NB4 (cell line): Measurements from ENCODE around the gene THSD7B.

Source experiments
- DNase-seq: peaks from one replicate; pipeline ENCODE4 v3.0.0; 2010; ENCODE audit warnings: low read depth
- H3K4me3 ChIP-seq: one replicate; pipeline ENCODE4 v1.5.1; 2011; ENCODE audit warnings: mild to moderate bottlenecking, low read depth, low read length, moderate library complexity
- MYC ChIP-seq: IDR thresholded peaks from 2 replicates; pipeline ENCODE4 v1.6.1; 2011; ENCODE audit warnings: low read depth, low read length
- POLR2A ChIP-seq: IDR thresholded peaks from 2 replicates; pipeline ENCODE4 v1.6.1; 2011; ENCODE audit warnings: mild to moderate bottlenecking; ENCODE audit not compliant: insufficient read length; ENCODE audit errors: extremely low read depth
- TF ChIP-seq, protein P1 (sequence below): IDR thresholded peaks from one replicate; pipeline ENCODE4 v1.5.1; 2012; ENCODE audit warnings: low read depth, low read length
- TF ChIP-seq, protein P2 (sequence below): IDR thresholded peaks from 2 replicates; pipeline ENCODE4 v1.6.1; 2011; ENCODE audit warnings: low read depth, low read length

THSD7B gene

DNA sequence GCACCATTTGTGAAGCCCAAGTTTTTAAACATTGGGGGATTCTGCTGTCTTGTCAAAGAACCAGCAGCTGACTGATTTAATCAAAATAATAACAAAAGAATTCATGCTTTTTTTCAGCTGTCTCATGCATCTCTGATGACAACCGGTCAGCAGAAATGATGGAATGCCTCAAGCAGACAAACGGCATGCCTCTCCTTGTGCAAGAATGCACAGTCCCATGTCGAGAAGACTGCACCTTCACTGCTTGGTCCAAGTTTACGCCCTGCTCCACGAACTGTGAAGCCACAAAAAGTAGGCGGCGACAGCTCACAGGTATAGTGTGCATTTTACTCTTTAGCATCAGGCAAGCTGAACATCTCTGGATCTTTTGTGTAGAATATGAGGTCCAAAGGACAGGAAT lies 640.2 kb downstream of the THSD7B start:
- no peak for TF ChIP-seq POLR2A
- TF ChIP-seq, protein P1, sequence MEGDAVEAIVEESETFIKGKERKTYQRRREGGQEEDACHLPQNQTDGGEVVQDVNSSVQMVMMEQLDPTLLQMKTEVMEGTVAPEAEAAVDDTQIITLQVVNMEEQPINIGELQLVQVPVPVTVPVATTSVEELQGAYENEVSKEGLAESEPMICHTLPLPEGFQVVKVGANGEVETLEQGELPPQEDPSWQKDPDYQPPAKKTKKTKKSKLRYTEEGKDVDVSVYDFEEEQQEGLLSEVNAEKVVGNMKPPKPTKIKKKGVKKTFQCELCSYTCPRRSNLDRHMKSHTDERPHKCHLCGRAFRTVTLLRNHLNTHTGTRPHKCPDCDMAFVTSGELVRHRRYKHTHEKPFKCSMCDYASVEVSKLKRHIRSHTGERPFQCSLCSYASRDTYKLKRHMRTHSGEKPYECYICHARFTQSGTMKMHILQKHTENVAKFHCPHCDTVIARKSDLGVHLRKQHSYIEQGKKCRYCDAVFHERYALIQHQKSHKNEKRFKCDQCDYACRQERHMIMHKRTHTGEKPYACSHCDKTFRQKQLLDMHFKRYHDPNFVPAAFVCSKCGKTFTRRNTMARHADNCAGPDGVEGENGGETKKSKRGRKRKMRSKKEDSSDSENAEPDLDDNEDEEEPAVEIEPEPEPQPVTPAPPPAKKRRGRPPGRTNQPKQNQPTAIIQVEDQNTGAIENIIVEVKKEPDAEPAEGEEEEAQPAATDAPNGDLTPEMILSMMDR, result no peak
- TF ChIP-seq, protein P2, sequence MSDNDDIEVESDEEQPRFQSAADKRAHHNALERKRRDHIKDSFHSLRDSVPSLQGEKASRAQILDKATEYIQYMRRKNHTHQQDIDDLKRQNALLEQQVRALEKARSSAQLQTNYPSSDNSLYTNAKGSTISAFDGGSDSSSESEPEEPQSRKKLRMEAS, result no peak
- no peak overlapping the region for H3K4me3 ChIP-seq
- DNase-seq, result no peak

DNA sequence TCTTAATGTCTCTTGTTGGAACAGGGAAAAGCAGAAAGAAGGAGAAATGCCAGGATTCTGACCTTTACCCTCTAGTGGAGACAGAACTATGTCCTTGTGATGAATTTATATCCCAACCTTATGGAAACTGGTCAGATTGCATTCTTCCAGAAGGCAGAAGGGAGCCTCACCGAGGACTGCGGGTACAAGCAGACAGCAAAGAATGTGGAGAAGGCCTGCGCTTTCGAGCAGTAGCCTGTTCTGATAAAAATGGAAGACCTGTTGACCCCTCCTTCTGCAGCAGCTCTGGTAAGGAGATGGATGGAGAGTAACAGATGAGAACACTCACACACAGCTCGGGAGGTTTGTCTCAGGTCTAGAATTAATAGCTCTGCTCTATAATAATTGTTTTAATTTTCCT lies 646.2 kb downstream of the THSD7B start:
- DNase-seq, result no peak

DNA sequence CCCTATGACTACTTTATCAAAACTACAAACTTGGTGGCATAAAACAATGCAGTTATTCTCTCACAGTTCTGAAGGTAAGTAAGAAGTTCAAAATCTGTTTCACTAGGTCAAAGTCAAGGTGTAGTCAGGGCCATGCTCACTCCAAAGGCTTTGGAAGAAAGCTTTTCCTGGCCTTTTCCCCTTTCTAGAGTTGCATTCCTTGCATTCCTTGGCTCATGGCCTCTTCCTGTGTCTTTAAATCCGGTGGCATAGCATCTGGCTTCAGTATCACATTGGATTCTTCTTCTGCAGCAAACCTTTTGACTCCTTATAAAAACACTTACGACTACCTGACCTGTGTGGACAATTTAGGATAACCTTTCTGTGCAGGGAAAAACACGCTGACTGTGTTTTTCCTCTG lies 655.4 kb downstream of the THSD7B start:
- DNase-seq, result no peak
- TF ChIP-seq, protein P1, result no peak
- TF ChIP-seq, protein P2, result no peak
- TF ChIP-seq MYC (no peak), POLR2A (no peak)
- no peak overlapping the region for H3K4me3 ChIP-seq

More for the DNA sequence above, 646.2 kb downstream of the THSD7B start:
- H3K4me3 ChIP-seq, result no peak overlapping the region
- TF ChIP-seq MYC (no peak), POLR2A (no peak)
- TF ChIP-seq, protein P2, result no peak
- TF ChIP-seq, protein P1, result no peak

DNA sequence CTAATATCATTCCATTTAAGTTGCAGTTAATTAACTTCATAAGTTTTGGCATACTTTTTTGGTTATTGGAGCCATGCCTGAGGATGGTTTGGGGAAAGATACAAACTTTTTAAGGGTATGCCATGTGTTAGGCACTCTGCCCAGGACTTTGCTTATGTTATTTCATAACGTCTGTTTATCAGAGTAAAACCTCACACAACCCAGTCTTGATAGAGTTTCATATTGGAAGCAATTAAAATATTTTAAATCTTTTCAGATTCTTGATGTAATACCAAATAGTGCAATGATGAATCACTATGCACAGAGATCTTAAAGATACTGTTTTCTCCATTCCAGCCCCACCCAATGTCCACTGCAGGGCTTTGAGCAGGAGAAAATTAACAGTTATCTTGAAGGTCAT lies 669.8 kb downstream of the THSD7B start:
- no peak overlapping the region for H3K4me3 ChIP-seq
- no peak for DNase-seq
- TF ChIP-seq MYC (no peak), POLR2A (no peak)
- TF ChIP-seq, protein P2, result no peak
- TF ChIP-seq, protein P1, result no peak

DNA sequence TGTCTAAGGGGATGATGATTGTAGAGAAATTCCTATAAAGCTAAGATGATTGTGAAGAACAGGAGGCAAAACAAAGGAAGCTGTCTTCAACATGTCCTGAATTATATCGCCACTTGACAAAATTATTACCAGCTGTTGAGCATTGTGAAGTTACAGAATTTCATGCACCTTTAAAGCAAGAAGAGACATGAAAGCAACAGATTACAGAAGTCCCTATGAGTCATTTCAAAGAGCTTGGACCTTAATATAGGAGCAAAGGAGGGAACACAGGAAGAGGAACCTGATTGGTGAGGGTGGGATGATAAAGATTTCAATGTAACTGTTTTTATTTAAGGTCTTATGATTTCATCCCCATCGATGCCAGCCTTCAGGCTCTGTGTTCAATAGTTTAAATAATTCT lies 672.0 kb downstream of the THSD7B start:
- H3K4me3 ChIP-seq, result no peak overlapping the region
- TF ChIP-seq, protein P2, result no peak
- TF ChIP-seq MYC, result no peak
- TF ChIP-seq POLR2A, result no peak
- TF ChIP-seq, protein P1, result no peak
- DNase-seq, result no peak

DNA sequence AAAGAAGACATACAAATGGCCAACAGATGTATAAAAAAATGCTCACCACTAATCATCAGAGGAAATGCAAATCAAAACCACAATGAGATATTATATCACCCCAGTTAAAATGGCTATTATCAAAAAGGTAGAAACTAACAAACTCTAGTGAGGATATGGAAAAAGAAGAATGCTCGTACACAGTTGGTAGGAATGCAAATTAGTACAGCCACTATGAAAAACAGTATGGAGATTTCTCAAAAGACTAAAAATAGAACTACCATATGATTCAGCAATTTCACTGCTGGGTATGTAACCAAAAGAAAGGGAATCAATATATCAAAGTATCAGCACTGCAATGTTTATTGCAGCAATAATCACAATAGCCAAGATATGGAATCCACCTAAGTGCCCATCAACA lies 679.6 kb downstream of the THSD7B start:
- TF ChIP-seq, protein P2, result no peak
- no peak for TF ChIP-seq MYC
- TF ChIP-seq, protein P1, result no peak
- TF ChIP-seq POLR2A, result no peak
- no peak for DNase-seq
- H3K4me3 ChIP-seq, result no peak overlapping the region
